ENCODE measurements around the gene CARS2.
A peak's percentile ranks its signal among the peaks of the same experiment; 100 is the strongest.

CARS2 gene

GRCh38 chr13:110600261-110600819 is 105.6 kb downstream of the CARS2 start:
- Histone ChIP-seq H3K9ac (ENCODE audit: low read depth, low read length) (no peak overlapping the region), H3K27me3 (ENCODE audit: insufficient read depth, low read length, poor library complexity) (peaks cover 14% of the 10 kb centered on the region), H2AFZ (ENCODE audit: low read depth, low read length) (no peak overlapping the region), H3K27ac (ENCODE audit: low read length) (no peak overlapping the region), H3K4me1 (ENCODE audit: insufficient read depth, low read length) (no peaks in the 10 kb centered on the region), H3K79me2 (ENCODE audit: insufficient read depth, low read length) (no peaks in the 10 kb centered on the region), H3K36me3 (ENCODE audit: insufficient read depth, low read length) (no peaks in the 10 kb centered on the region), H3K4me2 (ENCODE audit: insufficient read depth, low read length) (no peak overlapping the region), H4K20me1 (ENCODE audit: insufficient read depth, low read length) (no peaks in the 10 kb centered on the region), H3K9me3 (ENCODE audit: insufficient read depth, low read length, severe bottlenecking) (no peaks in the 10 kb centered on the region), H3K4me3 (ENCODE audit: low read depth in 1 of 2, low read length in 2 of 2) (no peak overlapping the region)
- ATAC-seq (ENCODE audit: insufficient read depth, low read depth) (no peak), DNase-seq (no peak)
- TF ChIP-seq EZH2 (IDR thresholded peaks at IDR 0.05; ENCODE audit: borderline replicate concordance, low read depth, low read length, severe bottlenecking) (no peak), CTCF (IDR thresholded peaks at IDR 0.05; ENCODE audit: borderline replicate concordance, extremely low read depth, low read length, poor library complexity, severe bottlenecking) (no peak)

- Histone ChIP-seq H3K4me2 (ENCODE audit: insufficient read depth, low read length) (no peak overlapping the region), H3K27me3 (ENCODE audit: insufficient read depth, low read length, poor library complexity) (peaks cover 14% of the 10 kb centered on the region), H3K4me3 (ENCODE audit: low read depth in 1 of 2, low read length in 2 of 2) (no peak overlapping the region), H4K20me1 (ENCODE audit: insufficient read depth, low read length) (no peaks in the 10 kb centered on the region), H3K9me3 (ENCODE audit: insufficient read depth, low read length, severe bottlenecking) (no peaks in the 10 kb centered on the region), H3K79me2 (ENCODE audit: insufficient read depth, low read length) (no peaks in the 10 kb centered on the region), H3K9ac (ENCODE audit: low read depth, low read length) (no peak overlapping the region), H3K27ac (ENCODE audit: low read length) (no peak overlapping the region), H3K36me3 (ENCODE audit: insufficient read depth, low read length) (no peaks in the 10 kb centered on the region), H2AFZ (ENCODE audit: low read depth, low read length) (no peak overlapping the region), H3K4me1 (ENCODE audit: insufficient read depth, low read length) (no peaks in the 10 kb centered on the region)
- ATAC-seq (ENCODE audit: insufficient read depth, low read depth) (no peak), DNase-seq (no peak)
- no peak for TF ChIP-seq EZH2 (IDR thresholded peaks at IDR 0.05; ENCODE audit: borderline replicate concordance, low read depth, low read length, severe bottlenecking)
These were observed 108.8 kb downstream of the CARS2 start for GRCh38 chr13:110597041-110597689.

GRCh38 chr13:110593430-110594130 is 112.3 kb downstream of the CARS2 start:
- H3K79me2 ChIP-seq (ENCODE audit: insufficient read depth, low read length), result no peaks in the 10 kb centered on the region
- no peaks in the 10 kb centered on the region for H3K4me1 ChIP-seq (ENCODE audit: insufficient read depth, low read length)
- peak; percentile 87 for ATAC-seq (ENCODE audit: insufficient read depth, low read depth)
- peaks cover 8% of the 10 kb centered on the region for H3K27me3 ChIP-seq (ENCODE audit: insufficient read depth, low read length, poor library complexity)
- H3K9ac ChIP-seq (ENCODE audit: low read depth, low read length), result no peak overlapping the region
- no peak overlapping the region for H2AFZ ChIP-seq (ENCODE audit: low read depth, low read length)
- no peak overlapping the region for H3K27ac ChIP-seq (ENCODE audit: low read length)
- H3K4me2 ChIP-seq (ENCODE audit: insufficient read depth, low read length), result no peak overlapping the region
- peak; percentile 20 for DNase-seq
- H4K20me1 ChIP-seq (ENCODE audit: insufficient read depth, low read length), result no peaks in the 10 kb centered on the region
- H3K4me3 ChIP-seq (ENCODE audit: low read depth in 1 of 2, low read length in 2 of 2), result no peak overlapping the region
- no peaks in the 10 kb centered on the region for H3K36me3 ChIP-seq (ENCODE audit: insufficient read depth, low read length)
- no peaks in the 10 kb centered on the region for H3K9me3 ChIP-seq (ENCODE audit: insufficient read depth, low read length, severe bottlenecking)
- TF ChIP-seq EZH2 (IDR thresholded peaks at IDR 0.05; ENCODE audit: borderline replicate concordance, low read depth, low read length, severe bottlenecking), result no peak
- peak; percentile 72 for TF ChIP-seq CTCF (IDR thresholded peaks at IDR 0.05; ENCODE audit: borderline replicate concordance, extremely low read depth, low read length, poor library complexity, severe bottlenecking)

GRCh38 chr13:110592665-110593064 is 113.3 kb downstream of the CARS2 start:
- no peaks in the 10 kb centered on the region for H4K20me1 ChIP-seq (ENCODE audit: insufficient read depth, low read length)
- H3K79me2 ChIP-seq (ENCODE audit: insufficient read depth, low read length), result no peaks in the 10 kb centered on the region
- no peak overlapping the region for H3K27ac ChIP-seq (ENCODE audit: low read length)
- no peaks in the 10 kb centered on the region for H3K4me1 ChIP-seq (ENCODE audit: insufficient read depth, low read length)
- no peaks in the 10 kb centered on the region for H3K9me3 ChIP-seq (ENCODE audit: insufficient read depth, low read length, severe bottlenecking)
- no peaks in the 10 kb centered on the region for H3K36me3 ChIP-seq (ENCODE audit: insufficient read depth, low read length)
- no peak overlapping the region for H3K9ac ChIP-seq (ENCODE audit: low read depth, low read length)
- no peak overlapping the region for H2AFZ ChIP-seq (ENCODE audit: low read depth, low read length)
- no peak for DNase-seq
- no peak overlapping the region for H3K4me2 ChIP-seq (ENCODE audit: insufficient read depth, low read length)
- no peak for ATAC-seq (ENCODE audit: insufficient read depth, low read depth)
- no peak overlapping the region for H3K4me3 ChIP-seq (ENCODE audit: low read depth in 1 of 2, low read length in 2 of 2)
- peaks cover 8% of the 10 kb centered on the region for H3K27me3 ChIP-seq (ENCODE audit: insufficient read depth, low read length, poor library complexity)
- TF ChIP-seq EZH2 (IDR thresholded peaks at IDR 0.05; ENCODE audit: borderline replicate concordance, low read depth, low read length, severe bottlenecking) (no peak), CTCF (IDR thresholded peaks at IDR 0.05; ENCODE audit: borderline replicate concordance, extremely low read depth, low read length, poor library complexity, severe bottlenecking) (no peak)

Data from DND-41 (cell line).